ENCODE results near the gene TTC28. TPM values are rescaled to one million over a fixed set of nuclear protein-coding genes. Genes with fewer than 3 reads are reported as not detected.

Gene TTC28
- total RNA-seq, 1 donor from 2014 or later, result 70.8 TPM

- DNase-seq (ENCODE audit: low spot score), result no peak
- H3K4me1 Mint-ChIP-seq (ENCODE audit: unreplicated experiment), result peaks cover 6% of the 10 kb centered on the region
- H3K36me3 Mint-ChIP-seq (ENCODE audit: low read depth, unreplicated experiment), result no peaks in the 10 kb centered on the region
- no peak overlapping the region for H3K27ac Mint-ChIP-seq (ENCODE audit: unreplicated experiment)
- H3K9me3 Mint-ChIP-seq (ENCODE audit: unreplicated experiment), result no peaks in the 10 kb centered on the region
- no peak for TF ChIP-seq CTCF (IDR thresholded peaks at IDR 0.05; ENCODE audit: unreplicated experiment)
- no peak overlapping the region for H3K4me3 Mint-ChIP-seq (ENCODE audit: unreplicated experiment)
- no peaks in the 10 kb centered on the region for H3K27me3 Mint-ChIP-seq (ENCODE audit: unreplicated experiment)
These were observed 731.1 kb downstream of the TTC28 start for GRCh38 chr22:27948569-27948968.

GRCh38 chr22:27947448-27947847 is 732.2 kb downstream of the TTC28 start:
- DNase-seq (ENCODE audit: low spot score), result no peak
- H3K36me3 Mint-ChIP-seq (ENCODE audit: low read depth, unreplicated experiment), result no peaks in the 10 kb centered on the region
- peaks cover 6% of the 10 kb centered on the region for H3K4me1 Mint-ChIP-seq (ENCODE audit: unreplicated experiment)
- no peaks in the 10 kb centered on the region for H3K27me3 Mint-ChIP-seq (ENCODE audit: unreplicated experiment)
- H3K9me3 Mint-ChIP-seq (ENCODE audit: unreplicated experiment), result no peaks in the 10 kb centered on the region
- H3K27ac Mint-ChIP-seq (ENCODE audit: unreplicated experiment), result no peak overlapping the region
- H3K4me3 Mint-ChIP-seq (ENCODE audit: unreplicated experiment), result no peak overlapping the region
- TF ChIP-seq CTCF (IDR thresholded peaks at IDR 0.05; ENCODE audit: unreplicated experiment), result no peak

- H3K27me3 Mint-ChIP-seq (ENCODE audit: unreplicated experiment), result no peaks in the 10 kb centered on the region
- no peak overlapping the region for H3K27ac Mint-ChIP-seq (ENCODE audit: unreplicated experiment)
These were observed 738.5 kb downstream of the TTC28 start for GRCh38 chr22:27941143-27941542.

GRCh38 chr22:27937453-27937852 is 742.2 kb downstream of the TTC28 start:
- DNase-seq (ENCODE audit: low spot score), result no peak
- H3K9me3 Mint-ChIP-seq (ENCODE audit: unreplicated experiment), result no peaks in the 10 kb centered on the region
- no peak for TF ChIP-seq CTCF (IDR thresholded peaks at IDR 0.05; ENCODE audit: unreplicated experiment)
- no peak overlapping the region for H3K4me3 Mint-ChIP-seq (ENCODE audit: unreplicated experiment)
- no peaks in the 10 kb centered on the region for H3K4me1 Mint-ChIP-seq (ENCODE audit: unreplicated experiment)
- H3K27ac Mint-ChIP-seq (ENCODE audit: unreplicated experiment), result no peak overlapping the region
- no peaks in the 10 kb centered on the region for H3K27me3 Mint-ChIP-seq (ENCODE audit: unreplicated experiment)
- no peaks in the 10 kb centered on the region for H3K36me3 Mint-ChIP-seq (ENCODE audit: low read depth, unreplicated experiment)

More at GRCh38 chr22:27941143-27941542, 738.5 kb downstream of the TTC28 start:
- DNase-seq (ENCODE audit: low spot score), result no peak
- no peak overlapping the region for H3K4me3 Mint-ChIP-seq (ENCODE audit: unreplicated experiment)
- H3K9me3 Mint-ChIP-seq (ENCODE audit: unreplicated experiment), result no peaks in the 10 kb centered on the region
- H3K4me1 Mint-ChIP-seq (ENCODE audit: unreplicated experiment), result no peaks in the 10 kb centered on the region
- H3K36me3 Mint-ChIP-seq (ENCODE audit: low read depth, unreplicated experiment), result no peaks in the 10 kb centered on the region
- TF ChIP-seq CTCF (IDR thresholded peaks at IDR 0.05; ENCODE audit: unreplicated experiment), result no peak

GRCh38 chr22:27935897-27936296 is 743.7 kb downstream of the TTC28 start:
- no peak for DNase-seq (ENCODE audit: low spot score)
- H3K27me3 Mint-ChIP-seq (ENCODE audit: unreplicated experiment), result no peaks in the 10 kb centered on the region
- TF ChIP-seq CTCF (IDR thresholded peaks at IDR 0.05; ENCODE audit: unreplicated experiment), result no peak

More at GRCh38 chr22:27935897-27936296, 743.7 kb downstream of the TTC28 start:
- no peaks in the 10 kb centered on the region for H3K4me1 Mint-ChIP-seq (ENCODE audit: unreplicated experiment)
- no peak overlapping the region for H3K4me3 Mint-ChIP-seq (ENCODE audit: unreplicated experiment)
- no peak overlapping the region for H3K27ac Mint-ChIP-seq (ENCODE audit: unreplicated experiment)
- no peaks in the 10 kb centered on the region for H3K36me3 Mint-ChIP-seq (ENCODE audit: low read depth, unreplicated experiment)
- no peaks in the 10 kb centered on the region for H3K9me3 Mint-ChIP-seq (ENCODE audit: unreplicated experiment)

All from endothelial cell (in vitro differentiated cells).